T-cell (primary cell): Measurements from ENCODE around the gene ALG1L2. TPM values are rescaled to one million over a fixed set of nuclear protein-coding genes. Genes with fewer than 3 reads are reported as not detected.
"Not testable (repeated sequence)": the region's sequence is repeated elsewhere in the genome, so short reads cannot be mapped to it uniquely, and the experiment has no call there.

Experiments used
- ATAC-seq, 4 experiments: fragments of 200-7000 bp in 3 of 4; fragments of 150-1000 bp in 1 of 4; cut with Tn5 transposase; replicated peaks in 1 of 4; 1 replicate in 3 of 4; 2 replicates in 1 of 4; pipeline ENCODE4 v1.10.0; 2021; ENCODE audit warnings: moderate library complexity in 3 of 4, mild to moderate bottlenecking in 2 of 4, moderate number of reproducible peaks in 1 of 4
- CTCF ChIA-PET, 2 donors: fragments of 300-600 bp; sonication (Branson Sonifier 250); formaldehyde crosslinking; loops; one replicate each; lab custom pipeline; 2022; ENCODE audit warnings: antibody characterized with exemption in 2 of 2; lab: Charles Lee
- POLR2A ChIA-PET, 2 donors: fragments of 300-600 bp; sonication (Branson Sonifier 250); formaldehyde crosslinking; loops; one replicate each; lab custom pipeline; 2022; ENCODE audit warnings: antibody characterized with exemption in 2 of 2; lab: Charles Lee
- DNase-seq, 35 experiments: peaks; one replicate each; pipeline versions ENCODE4 v3.0.0 to v3.0.0-alpha.2; 2013 to 2023
- H3K27ac ChIP-seq: one replicate; pipeline ENCODE4 v1.5.1; 2013; ENCODE audit warnings: low read length
- H3K27me3 ChIP-seq, 2 experiments: replicated peaks in 1 of 2; 1 replicate in 1 of 2; 2 replicates in 1 of 2; pipeline versions ENCODE4 v1.6.1 to v1.7.0; 2013; ENCODE audit warnings: low read length in 1 of 2, mixed read lengths in 1 of 2; ENCODE audit not compliant: control insufficient read depth in 2 of 2, insufficient read depth in 2 of 2; ENCODE audit errors: extremely low read depth in 1 of 2
- H3K36me3 ChIP-seq, 2 donors: 1 replicate in 1 of 2; 2 replicates in 1 of 2; pipeline versions ENCODE4 v1.6.1 to v1.7.0; 2013; ENCODE audit warnings: low read length in 1 of 2; ENCODE audit not compliant: control insufficient read depth in 2 of 2, insufficient read depth in 1 of 2; ENCODE audit errors: extremely low read depth in 1 of 2
- H3K4me1 ChIP-seq, 2 experiments: 1 replicate in 1 of 2; 2 replicates in 1 of 2; pipeline versions ENCODE4 v1.6.1 to v1.7.0; 2013; ENCODE audit warnings: low read length in 2 of 2, mixed read lengths in 1 of 2; ENCODE audit not compliant: insufficient read depth in 2 of 2, control insufficient read depth in 1 of 2; ENCODE audit errors: extremely low read depth in 1 of 2
- H3K4me3 ChIP-seq, 2 donors: 1 replicate in 1 of 2; 2 replicates in 1 of 2; pipeline versions ENCODE4 v1.5.1 to v1.7.0; 2013; ENCODE audit warnings: mild to moderate bottlenecking in 2 of 2, low read length in 1 of 2, moderate library complexity in 1 of 2; ENCODE audit not compliant: control insufficient read depth in 1 of 2; ENCODE audit errors: extremely low read depth in 1 of 2
- H3K9me3 ChIP-seq: 2 replicates; pipeline ENCODE4 v1.7.0; 2013
- H3K27ac Mint-ChIP-seq, 2 donors: one replicate each; pipeline ENCODE4 v1.8.0; 2020 to 2021; ENCODE audit warnings: mild to moderate bottlenecking in 2 of 2, mixed read lengths in 2 of 2
- H3K27me3 Mint-ChIP-seq, 2 donors: one replicate each; pipeline ENCODE4 v1.8.0; 2021 to 2022; ENCODE audit warnings: mixed read lengths in 2 of 2
- H3K36me3 Mint-ChIP-seq: one replicate; pipeline ENCODE4 v1.8.0; 2021; ENCODE audit warnings: mixed read lengths
- H3K4me1 Mint-ChIP-seq, 3 donors: one replicate each; pipeline ENCODE4 v1.8.0; 2020 to 2022; ENCODE audit warnings: mixed read lengths in 3 of 3, mild to moderate bottlenecking in 1 of 3
- H3K4me3 Mint-ChIP-seq, 3 donors: one replicate each; pipeline ENCODE4 v1.8.0; 2020 to 2022; ENCODE audit warnings: mild to moderate bottlenecking in 3 of 3, mixed read lengths in 3 of 3, moderate library complexity in 3 of 3
- H3K9me3 Mint-ChIP-seq, 3 donors: one replicate each; pipeline ENCODE4 v1.8.0; 2020 to 2022; ENCODE audit warnings: mixed read lengths in 3 of 3
- WGBS: methylation state at CpG from one replicate; pipeline ENCODE4 v1.1.5; 2013; ENCODE audit warnings: missing lambda C conversion rate; ENCODE audit not compliant: insufficient coverage; 5-methylcytosine and 5-hydroxymethylcytosine counted together
- total RNA-seq, 35 experiments: library from RNA in 6 of 35; stranded (reverse) in 6 of 35; fragments of 120-200 nt in 1 of 35; gene quantifications; one replicate each; pipeline versions ENCODE4 v1.2.1 to v1.2.4 and lab custom pipeline; 2013 to 2026

The ALG1L2 gene
- total RNA-seq, 5 donors from 2014 or later (not counting 1 experiment from before 2014, with no cell fraction given), result 0.66 to 3.0 (median 1.5) TPM

DNA sequence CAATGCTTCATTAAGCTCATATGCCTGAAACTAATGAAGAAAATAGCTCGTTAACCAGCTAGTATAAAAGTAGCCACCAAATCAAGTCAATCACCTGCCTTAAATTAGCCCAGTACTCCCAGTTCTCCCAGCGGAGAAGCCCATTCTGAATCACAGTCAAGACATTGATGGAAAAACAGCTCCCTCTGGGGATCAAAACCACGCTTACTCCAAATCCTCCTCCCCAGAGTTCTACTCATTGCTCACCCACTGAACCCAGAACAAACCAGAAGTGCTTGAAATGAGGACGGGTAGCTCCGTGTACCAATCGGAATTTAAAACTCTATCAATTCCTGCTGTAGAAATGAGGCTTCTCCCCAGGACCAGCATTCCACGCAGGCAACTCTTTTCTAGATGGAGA, 54.7 kb downstream of the ALG1L2 start:
- H3K4me1 ChIP-seq, H3K9me3 ChIP-seq, H3K36me3 Mint-ChIP-seq, POLR2A ChIA-PET, H3K27ac Mint-ChIP-seq, H3K27me3 ChIP-seq, H3K4me1 Mint-ChIP-seq, H3K4me3 ChIP-seq, H3K36me3 ChIP-seq, H3K4me3 Mint-ChIP-seq, DNase-seq, H3K9me3 Mint-ChIP-seq, H3K27me3 Mint-ChIP-seq, H3K27ac ChIP-seq, CTCF ChIA-PET, ATAC-seq: not testable (repeated sequence)
- 88% methylated on average over 1 of the region's 7 CpGs for WGBS

DNA sequence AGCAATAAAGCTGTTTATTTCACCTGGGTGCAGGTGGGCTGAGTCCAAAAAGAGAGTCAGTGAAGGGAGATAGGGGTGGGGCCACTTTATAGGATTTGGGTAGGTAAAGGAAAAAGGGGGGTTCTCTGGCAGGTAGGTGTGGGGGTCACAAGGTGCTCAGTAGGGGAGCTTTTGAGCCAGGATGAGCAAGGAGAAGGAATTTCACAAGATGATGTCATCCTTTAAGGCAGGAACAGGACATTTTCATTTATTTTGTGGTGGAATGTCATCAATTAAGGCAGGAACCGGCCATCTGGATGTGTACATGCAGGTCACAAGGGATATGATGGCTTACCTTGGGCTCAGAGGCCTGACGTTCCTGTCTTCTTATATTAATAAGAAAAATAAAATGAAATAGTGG, 56.1 kb downstream of the ALG1L2 start:
- H3K9me3 Mint-ChIP-seq, DNase-seq, CTCF ChIA-PET, H3K36me3 ChIP-seq, ATAC-seq, H3K4me3 Mint-ChIP-seq, H3K27ac Mint-ChIP-seq, H3K4me3 ChIP-seq, H3K9me3 ChIP-seq, H3K27me3 Mint-ChIP-seq, H3K4me1 ChIP-seq, H3K36me3 Mint-ChIP-seq, H3K27me3 ChIP-seq, POLR2A ChIA-PET, H3K4me1 Mint-ChIP-seq, H3K27ac ChIP-seq: not testable (repeated sequence)
- WGBS, result 100% methylated on average over 1 of the region's 2 CpGs

DNA sequence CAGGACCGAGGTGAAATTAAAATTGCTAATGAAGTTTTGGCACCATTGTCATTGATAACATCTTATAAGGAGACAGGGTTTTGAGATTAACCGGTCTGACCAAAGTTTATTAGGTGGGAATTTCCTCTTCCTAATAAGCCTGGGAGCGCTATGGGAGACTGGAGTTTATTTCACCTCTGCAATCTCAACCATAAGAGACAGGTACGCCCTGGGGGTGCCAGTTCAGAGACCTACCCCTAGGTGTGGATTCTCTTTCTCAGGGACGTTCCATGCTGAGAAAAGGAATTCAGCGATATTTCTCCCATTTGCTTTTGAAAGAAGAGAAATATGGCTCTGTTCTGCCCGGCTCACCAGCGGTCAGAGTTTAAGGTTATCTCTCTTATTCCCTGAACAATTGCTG, 57.4 kb downstream of the ALG1L2 start:
- ATAC-seq, H3K27ac Mint-ChIP-seq, H3K4me3 ChIP-seq, H3K4me3 Mint-ChIP-seq, H3K27me3 ChIP-seq, H3K9me3 Mint-ChIP-seq, H3K4me1 ChIP-seq, CTCF ChIA-PET, H3K27me3 Mint-ChIP-seq, H3K36me3 Mint-ChIP-seq, DNase-seq, POLR2A ChIA-PET, H3K36me3 ChIP-seq, H3K9me3 ChIP-seq, H3K4me1 Mint-ChIP-seq, H3K27ac ChIP-seq: not testable (repeated sequence)
- WGBS, result no CpG with 5 or more reads among the region's 8 CpGs

DNA sequence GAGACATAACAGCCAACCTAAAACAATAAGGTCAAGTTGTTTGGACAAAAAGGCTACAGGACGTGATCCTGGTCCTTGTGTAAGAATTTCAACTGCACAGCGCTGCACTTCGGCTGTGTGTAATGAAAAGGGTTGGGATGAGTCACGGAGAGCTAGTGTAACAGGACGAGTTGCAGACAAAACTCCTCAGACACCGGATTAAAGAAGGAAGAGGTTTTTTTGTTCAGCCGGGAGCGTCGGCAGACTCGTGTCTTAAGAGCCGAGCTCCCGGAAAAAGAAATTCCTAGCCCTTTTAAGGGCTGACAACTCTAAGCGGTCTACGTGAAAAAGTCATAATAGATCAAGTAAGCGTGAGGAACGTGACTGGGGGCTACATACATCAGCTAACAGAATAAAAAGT, 59.1 kb downstream of the ALG1L2 start:
- ATAC-seq, H3K36me3 Mint-ChIP-seq: not testable (repeated sequence)

DNA sequence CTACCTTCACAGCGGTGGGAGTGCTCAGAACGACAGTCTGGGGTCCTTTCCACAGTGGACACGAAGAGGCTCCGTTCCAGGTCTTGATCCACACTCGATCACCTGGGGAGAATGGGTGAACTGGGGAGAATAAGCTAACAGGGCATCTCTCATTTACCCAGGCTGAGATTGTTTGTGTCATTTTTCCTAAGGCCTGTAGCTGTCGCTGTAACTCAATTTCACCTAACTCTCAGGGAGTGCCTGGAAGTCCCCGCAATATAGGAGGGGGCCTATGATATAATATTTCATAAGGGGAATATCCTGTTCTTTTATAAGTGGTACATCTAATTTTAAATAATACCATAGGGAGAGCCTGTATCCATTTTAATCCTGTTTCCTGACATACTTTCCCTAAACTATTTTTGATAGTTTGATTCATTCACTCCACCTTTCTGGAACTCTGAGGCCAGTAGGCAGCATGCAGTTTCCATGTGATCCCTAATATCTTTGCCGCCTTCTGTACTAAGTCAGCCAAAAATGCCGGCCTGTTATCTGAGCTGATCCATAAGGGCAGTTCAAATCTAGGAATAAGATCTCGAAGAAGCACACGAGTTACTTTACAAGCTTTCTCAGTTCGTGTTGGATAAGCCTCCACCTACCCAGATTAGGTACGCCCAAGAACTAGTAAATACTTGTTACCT, 62.2 kb downstream of the ALG1L2 start:
- H3K4me1 Mint-ChIP-seq, H3K27me3 ChIP-seq, ATAC-seq, DNase-seq, CTCF ChIA-PET, H3K27ac Mint-ChIP-seq, H3K9me3 ChIP-seq, H3K4me1 ChIP-seq, POLR2A ChIA-PET, H3K27me3 Mint-ChIP-seq, H3K9me3 Mint-ChIP-seq, H3K4me3 ChIP-seq, H3K4me3 Mint-ChIP-seq, H3K36me3 Mint-ChIP-seq, H3K27ac ChIP-seq, H3K36me3 ChIP-seq: not testable (repeated sequence)
- 89% methylated on average over 5 of the region's 13 CpGs for WGBS

More for the DNA sequence above, 59.1 kb downstream of the ALG1L2 start:
- CTCF ChIA-PET, H3K27ac Mint-ChIP-seq, H3K4me3 Mint-ChIP-seq, H3K4me3 ChIP-seq, H3K27ac ChIP-seq, H3K4me1 ChIP-seq, H3K9me3 Mint-ChIP-seq, H3K9me3 ChIP-seq, H3K27me3 Mint-ChIP-seq, H3K27me3 ChIP-seq, H3K4me1 Mint-ChIP-seq, POLR2A ChIA-PET, H3K36me3 ChIP-seq, DNase-seq: not testable (repeated sequence)
- WGBS, result 92% methylated on average over 13 of the region's 16 CpGs

DNA sequence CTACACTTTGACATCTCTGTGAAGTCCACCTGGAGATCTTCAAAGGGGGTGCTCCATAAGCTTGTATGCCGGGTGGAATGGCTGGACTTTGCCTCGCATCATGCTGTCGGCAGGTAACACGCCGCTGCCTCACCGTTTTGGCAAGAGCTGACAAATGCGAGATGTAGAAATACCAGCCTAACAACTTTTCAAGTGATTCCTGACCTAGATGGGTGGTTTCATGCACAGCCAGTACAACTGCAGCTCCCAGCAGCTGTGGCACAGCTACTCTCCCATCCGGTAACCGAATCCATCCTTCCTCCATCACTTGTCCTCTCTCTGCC, 62.7 kb downstream of the ALG1L2 start:
- DNase-seq, H3K27me3 ChIP-seq, H3K36me3 Mint-ChIP-seq, H3K4me3 ChIP-seq, H3K36me3 ChIP-seq, H3K27me3 Mint-ChIP-seq, H3K9me3 ChIP-seq, CTCF ChIA-PET, H3K4me1 Mint-ChIP-seq, H3K27ac Mint-ChIP-seq, ATAC-seq, H3K9me3 Mint-ChIP-seq, H3K27ac ChIP-seq, POLR2A ChIA-PET, H3K4me1 ChIP-seq, H3K4me3 Mint-ChIP-seq: not testable (repeated sequence)
- 86% methylated on average over 7 of the region's 9 CpGs for WGBS

DNA sequence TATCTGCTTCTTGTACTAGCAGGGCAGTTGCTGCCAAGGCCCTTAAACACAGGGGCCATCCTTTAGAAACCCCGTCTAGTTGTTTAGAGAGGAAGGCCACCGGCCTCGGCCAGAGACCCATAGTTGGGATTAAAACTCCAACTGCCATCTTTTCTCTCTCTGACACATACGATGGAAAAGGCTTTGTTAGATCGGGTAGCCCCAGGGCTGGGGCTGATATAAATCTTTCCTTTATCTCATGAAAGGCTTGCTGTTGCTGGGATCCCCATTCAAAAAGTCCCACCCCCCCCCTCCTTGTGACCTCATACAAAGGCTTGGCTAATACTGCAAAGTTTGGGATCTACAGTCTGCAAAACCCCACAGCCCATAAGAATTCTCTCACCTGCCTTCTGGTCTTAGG, 63.8 kb downstream of the ALG1L2 start:
- CTCF ChIA-PET, H3K27ac Mint-ChIP-seq, H3K9me3 Mint-ChIP-seq, H3K27ac ChIP-seq, H3K4me1 Mint-ChIP-seq, ATAC-seq, H3K4me3 Mint-ChIP-seq, DNase-seq, H3K27me3 ChIP-seq, H3K36me3 ChIP-seq, H3K36me3 Mint-ChIP-seq, H3K4me3 ChIP-seq, H3K4me1 ChIP-seq, H3K27me3 Mint-ChIP-seq, H3K9me3 ChIP-seq, POLR2A ChIA-PET: not testable (repeated sequence)
- WGBS, result no CpG with 5 or more reads among the region's 5 CpGs
